GM19023 (cell line): ENCODE results near the gene CHST12.

Source experiments
- ATAC-seq: cut with Tn5 transposase; IDR thresholded peaks from one replicate; pipeline ENCODE4 v1.9.1; 2021; ENCODE audit warnings: mild to moderate bottlenecking, moderate library complexity; ENCODE audit not compliant: unreplicated experiment

CHST12 gene

DNA sequence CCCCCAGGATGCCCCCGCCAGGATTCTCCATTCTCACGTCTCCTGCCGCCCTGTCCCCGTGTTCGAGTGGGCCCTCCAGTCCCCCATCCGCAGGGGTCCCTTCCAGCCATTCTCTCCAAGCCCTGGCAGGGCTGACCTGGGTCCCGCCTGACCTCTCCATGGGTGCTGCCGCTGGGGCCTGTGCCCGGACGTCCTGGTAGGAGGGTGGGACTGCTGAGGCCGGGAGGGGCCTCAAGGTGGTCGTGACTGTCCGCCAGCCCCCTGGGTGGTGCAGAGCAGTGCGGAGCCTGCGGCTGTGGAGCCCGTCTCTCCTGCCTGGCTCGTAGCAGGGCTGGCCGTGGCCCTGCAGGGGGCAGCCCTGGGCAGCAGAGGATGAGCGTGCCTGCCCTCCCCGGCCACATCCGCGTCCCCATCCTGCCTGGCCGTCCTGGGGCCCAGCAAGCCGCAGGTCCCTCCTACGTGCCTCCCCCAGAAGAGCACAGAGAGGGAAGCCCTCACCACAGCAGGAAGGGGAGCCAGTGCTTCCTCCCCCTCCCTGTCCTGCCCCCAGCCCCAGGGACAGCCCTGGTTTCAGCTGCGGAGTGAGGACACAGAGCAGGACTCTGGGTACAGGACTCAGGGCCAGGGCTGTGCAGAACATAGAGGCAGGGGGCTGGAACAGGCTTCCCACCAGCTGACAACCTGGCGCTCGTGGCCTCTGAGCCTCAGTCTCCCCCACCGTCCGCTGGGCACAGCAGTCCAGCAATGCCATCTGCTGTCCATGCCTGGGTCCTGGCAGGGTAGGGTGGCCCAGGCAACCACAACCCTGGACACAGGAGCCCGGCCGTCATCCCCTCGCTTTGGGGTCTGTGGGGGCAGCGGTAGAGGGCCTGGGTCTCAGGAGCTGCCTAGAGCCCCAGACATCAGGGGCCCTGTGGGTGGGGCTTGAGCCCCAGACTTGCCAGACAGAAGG, 74.3 kb downstream of the CHST12 start:
- no peak for ATAC-seq

DNA sequence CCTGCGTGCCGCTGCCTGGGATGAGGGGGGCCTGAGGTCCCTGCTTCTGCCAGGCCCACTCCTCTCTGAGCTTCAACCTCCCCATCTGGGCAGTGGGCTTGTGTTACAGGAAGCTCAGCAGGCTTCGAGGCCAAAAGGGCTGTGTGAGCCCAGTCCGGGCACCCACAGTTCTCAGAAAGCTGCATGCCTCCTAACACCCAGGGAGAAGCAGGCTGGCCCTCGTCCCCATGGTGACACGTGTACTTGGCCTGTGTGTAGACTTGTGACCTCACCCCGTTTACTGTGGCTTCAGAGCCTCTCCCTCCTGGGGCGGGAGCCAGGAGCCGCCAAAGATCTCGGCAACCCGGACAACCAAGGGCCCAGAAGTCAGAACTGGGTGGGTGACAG, 75.0 kb downstream of the CHST12 start:
- ATAC-seq = no peak

DNA sequence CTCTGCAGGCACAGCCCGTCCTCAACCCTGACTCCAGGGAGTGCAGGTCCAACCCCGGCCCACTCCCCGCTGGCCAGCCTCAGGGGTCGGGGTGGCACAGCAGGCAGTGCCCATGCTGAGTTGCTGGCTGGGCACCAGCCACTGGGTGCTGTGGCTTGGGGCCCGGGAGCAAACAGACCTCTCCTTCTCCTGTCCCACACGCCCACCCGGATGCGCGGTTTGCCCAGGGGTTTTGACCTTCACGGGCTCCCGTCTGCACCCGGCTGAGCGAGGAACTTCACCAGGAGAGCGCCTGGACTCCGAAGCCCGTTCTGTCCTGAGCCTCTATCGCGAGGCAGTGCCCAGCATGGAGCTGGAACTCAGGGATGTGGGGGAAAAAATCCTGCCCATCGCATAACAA, 75.4 kb downstream of the CHST12 start:
- ATAC-seq = no peak

DNA sequence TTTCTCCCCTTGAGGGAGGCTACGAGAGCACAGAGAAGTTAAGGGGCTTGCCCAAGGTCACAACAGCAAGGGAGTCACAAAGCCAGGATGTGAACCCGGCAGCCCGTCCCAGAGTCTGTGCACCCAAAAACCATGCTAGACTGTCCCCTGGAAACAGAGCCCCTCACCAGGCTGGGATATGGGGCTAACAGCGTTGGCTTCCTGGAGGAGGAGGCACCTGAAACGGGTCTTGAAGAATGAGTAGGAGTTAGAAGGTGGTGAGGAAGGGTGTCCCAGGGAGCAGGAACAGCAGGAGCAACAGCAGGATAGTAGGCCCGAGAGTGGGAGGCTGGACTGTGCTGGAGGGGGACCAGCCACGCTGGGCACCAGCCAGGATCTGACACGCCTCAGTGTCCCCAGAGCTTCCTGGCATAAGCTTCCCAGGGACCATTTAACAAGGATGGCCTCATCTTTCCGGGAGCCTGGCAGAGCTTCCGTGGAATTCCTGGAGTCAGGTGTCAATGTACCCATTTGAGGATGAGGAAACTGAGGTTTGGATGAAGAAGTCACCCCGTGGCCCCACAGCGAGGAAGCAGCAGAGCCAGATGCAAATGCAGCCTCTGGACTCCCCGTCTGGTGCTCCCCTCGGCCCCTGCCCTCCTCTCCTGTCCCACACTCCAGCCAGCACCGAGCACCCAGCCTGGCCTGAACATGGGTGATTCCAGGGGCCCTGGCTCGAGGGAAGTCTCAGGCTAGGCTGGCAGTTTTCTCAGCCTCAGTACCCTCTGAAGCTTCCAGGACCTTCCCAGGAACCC, 76.1 kb downstream of the CHST12 start:
- ATAC-seq = no peak

DNA sequence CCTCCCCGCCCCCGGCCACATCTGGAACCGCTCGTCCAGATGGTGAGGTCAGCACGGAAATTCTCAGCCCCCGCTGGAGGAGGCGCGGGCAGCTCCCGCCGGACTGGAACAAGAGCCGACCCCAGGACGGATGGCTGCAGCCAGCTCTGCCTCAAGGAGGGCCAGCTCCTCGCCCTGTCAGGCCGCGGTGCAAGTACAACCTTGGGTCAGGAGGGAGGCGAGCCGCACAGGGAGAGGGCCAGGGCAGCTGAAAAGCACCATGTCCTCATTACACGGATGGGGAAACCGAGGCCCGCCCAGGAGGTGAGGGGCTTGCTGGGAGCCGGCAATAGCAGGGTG, 76.6 kb downstream of the CHST12 start:
- ATAC-seq = no peak

DNA sequence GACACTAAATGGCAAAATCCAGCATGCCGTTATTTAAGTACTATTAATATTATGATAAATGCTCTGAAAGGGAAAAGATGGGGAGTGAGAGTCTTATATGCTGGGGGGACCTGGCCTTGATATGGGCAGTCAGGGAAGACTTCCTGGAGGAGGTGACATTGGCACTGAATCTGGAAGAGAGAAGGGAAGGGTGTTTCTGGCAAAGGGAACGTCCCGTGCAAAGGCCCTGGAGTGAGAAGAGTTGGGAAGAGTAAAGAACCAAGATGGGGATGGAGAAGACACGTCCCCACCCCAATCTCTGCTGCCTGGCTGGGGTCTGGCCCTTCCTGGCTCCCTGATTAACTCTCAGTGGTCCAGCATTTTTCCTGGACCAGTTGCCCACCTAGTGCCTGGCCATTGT, 77.8 kb downstream of the CHST12 start:
- no peak for ATAC-seq

DNA sequence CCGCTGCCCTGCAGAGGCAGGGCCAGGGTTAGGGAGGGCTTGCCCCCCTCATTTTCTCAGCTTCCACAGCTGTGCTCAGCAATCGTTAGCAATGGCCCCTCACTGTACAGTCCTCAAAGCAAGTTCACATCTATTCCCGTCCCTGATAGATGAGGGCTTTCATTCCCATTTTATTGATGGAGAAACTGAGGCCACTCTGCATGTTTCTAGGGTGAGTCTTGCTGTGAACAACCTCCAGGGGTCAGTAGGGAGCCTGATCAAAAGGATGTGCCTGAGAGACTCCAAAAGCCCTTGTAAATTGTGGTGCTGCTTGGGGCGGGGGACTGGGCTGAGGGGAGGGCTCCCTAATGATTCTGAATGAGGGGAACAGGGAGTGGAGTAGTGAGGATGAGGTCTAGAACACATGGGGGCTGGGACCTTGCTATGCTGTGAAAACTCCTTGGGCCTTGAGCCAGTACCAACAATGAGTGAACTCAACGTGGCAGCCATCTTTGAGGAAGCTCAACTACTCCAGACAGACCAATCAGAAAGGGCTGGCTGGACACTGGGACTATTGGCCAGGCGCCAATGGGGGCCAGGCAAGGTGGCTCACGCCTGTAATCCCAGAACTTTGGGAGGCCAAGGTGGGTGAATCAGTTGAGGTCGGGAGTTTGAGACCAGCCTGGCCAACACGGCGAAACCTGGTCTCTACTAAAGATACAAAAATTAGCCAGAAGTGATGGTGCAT, 79.5 kb downstream of the CHST12 start:
- no peak for ATAC-seq

DNA sequence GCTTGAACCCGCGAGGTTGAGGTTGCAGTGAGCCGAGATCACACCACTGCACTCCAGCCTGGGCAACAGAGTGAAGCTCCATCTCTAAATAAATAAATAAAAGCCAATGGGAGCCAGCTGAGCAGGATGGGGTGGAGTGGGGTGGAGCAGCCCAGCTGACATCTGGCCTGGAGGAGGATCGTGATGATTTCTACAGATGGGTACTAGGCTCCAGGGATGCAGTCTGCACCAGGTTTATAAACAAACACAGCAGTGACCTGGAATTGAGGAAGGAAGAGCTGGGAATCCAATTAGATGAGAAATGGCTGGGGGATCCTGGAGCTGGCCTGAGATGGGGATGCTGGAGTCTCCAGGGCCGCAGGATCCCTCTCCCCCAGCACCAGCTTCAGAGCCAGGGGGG, 80.1 kb downstream of the CHST12 start:
- ATAC-seq = no peak

DNA sequence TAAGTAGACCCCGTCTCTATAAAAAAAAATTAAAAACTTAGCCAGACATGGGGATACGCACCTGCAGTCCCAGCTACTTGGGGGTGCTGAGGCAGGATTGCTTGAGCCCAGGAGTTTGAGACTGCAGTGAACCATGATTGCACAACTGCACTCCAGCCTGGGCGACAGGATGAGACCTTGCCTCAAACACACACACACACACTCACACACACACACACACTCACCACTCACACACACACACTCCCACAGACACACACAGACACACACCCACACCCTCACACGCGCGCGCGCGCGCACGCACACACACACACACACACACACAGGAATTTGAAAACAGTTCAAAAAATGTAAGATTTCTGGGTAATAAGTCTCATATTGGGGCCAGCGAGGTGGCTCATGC, 81.5 kb downstream of the CHST12 start:
- no peak for ATAC-seq

DNA sequence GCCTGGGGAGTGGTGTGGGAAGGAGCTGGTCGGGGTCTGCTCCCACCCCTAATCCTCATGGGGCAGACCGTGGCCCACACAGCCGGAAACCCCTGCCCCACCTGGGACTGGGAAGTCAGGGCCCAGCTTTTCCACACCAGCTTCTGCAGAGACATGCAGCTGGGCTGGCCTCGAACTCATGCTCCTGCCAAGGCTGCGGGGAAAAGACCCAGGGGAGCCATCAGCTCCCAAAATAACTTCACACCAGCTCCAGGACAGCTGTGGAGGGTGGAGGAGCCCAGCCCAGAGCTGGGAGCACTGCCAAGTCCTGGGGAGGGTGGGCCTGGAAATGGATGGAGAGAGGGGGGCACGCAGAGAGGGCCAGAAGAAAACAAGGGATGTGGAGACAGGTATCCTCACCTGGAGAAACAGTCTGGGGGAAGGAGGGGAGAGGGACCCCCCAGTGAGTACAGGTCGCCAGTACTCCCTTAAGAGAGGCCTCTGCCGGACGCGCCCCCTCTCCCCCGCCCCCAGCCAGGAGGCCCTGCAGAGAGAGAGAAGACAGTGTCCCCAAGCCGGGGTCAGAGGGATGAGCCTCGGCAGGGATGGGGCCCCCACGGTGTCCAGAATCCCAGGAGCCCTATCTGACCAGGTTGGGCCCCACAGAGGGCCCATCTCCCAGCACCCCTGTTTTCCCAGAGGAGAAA, 84.3 kb downstream of the CHST12 start:
- no peak for ATAC-seq

DNA sequence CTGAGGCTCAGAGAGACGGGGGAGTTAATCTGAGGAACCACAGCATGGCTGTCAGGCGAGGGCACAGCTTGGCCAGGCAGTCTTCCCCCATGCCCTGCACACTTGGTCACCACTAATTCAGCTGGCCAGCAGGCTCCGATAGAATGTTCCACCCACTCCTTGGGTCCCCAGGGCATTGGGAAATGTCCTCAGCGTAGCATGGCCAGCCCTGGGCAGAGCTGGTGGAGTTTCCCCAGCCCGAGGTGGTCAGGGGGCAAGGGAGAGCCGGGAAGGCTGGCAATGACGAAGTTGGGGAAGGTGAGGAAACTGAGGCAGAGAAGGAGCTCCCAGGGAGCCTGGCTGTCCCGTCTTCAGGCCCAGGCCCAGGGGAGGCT, 84.8 kb downstream of the CHST12 start:
- no peak for ATAC-seq

DNA sequence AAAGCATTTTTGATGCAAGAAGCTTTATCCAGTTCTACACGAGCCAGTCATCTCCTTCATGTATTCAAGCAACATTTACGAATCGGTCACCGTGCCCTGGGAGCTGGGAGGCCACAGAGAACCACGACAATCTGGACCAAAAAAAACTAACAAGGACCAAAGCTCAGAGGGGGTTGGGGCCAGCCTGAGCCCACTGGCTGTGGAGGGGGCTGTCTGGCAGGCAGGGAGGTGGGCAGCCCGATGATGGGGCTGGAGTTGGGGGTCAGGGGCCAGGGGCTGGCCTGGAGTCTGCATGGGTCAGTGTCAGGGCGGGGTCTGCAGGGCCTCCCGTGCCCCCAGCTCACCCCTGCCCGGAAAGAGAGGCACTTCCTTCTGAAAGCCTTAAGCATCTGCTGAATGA, 85.3 kb downstream of the CHST12 start:
- no peak for ATAC-seq

DNA sequence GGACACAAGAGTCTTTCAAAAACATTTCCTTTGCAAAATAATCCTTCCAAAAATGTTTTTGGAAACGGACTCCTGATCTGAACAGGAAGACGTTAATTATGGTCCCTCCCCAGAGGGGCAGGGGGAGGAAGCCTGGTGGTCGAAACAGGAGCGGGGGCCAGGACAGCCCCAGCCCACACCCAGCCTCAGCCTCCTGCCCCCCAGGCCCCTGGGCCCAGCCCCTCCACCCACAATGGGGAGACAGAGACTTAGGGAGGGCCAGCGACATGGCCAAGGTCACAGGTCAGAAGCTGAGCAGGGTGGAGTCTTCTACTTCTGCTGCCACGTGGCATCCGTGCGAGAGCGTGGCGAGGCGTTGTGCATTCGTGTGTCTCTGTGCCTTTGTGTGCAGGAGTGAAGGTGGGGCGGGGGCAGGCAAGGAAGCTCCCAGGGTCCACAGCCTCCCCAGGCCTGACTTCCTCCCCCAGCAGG, 86.8 kb downstream of the CHST12 start:
- no peak for ATAC-seq

DNA sequence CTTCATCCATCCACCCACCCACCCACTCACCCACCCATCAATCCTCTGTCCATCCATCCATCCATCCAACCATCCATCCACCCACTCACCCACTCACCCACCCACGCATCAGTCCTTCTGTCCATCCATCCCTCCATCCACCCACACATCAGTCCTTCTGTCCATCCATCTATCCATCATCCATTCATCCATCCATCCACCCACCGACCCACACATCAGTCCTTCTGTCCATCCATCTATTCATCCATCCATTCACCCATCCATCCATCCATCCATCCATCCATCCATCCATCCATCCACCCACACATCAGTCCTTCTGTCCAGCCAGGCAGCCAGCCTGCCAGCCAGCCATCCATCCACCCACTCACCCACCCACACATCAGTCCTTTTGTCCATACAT, 88.6 kb downstream of the CHST12 start:
- no peak for ATAC-seq

DNA sequence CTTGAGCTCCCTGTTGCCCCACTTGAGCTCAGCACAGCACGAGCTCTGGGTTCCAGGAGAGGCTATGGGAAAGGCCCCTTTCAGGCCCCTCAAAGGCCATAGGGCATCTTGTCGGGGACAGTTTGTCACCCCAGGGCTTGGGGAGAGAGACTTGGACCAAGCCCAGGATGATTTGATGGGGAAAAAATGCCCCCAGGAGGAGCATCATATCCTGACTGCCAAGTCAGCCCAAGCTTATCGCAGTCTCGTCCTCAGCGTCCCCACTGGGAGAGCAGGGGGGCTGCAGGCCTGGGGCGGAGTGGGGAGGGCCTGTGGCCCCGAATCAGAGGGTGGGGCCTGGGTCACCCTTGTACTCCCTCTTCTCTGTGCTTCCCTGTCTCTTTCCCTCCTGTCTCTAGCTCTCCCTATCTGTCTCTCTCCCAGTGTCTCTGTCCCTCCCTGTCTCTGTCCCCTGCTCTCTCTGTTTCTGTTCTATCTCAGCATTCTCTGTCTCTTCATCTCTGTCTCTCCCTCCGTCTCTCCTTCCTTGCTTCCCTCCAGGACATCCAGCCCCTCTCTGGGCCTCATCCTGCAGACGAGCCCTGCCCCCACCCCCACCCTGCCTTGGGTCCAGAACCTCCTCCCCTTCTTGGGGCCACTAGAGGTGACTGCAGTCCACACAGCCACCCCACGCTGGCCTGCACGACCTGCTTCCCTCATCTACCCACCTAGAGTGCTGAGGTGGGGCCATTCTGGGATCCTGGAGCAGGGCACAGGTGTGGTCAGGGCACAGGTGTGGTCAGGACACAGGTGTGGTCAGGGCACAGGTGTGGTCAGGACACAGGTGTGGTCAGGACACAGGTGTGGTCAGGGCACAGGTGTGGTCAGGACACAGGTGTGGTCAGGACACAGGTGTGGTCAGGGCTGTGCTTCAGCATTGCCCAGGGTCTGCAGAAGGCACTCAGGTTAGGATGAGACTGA, 90.1 kb downstream of the CHST12 start:
- ATAC-seq = no peak

DNA sequence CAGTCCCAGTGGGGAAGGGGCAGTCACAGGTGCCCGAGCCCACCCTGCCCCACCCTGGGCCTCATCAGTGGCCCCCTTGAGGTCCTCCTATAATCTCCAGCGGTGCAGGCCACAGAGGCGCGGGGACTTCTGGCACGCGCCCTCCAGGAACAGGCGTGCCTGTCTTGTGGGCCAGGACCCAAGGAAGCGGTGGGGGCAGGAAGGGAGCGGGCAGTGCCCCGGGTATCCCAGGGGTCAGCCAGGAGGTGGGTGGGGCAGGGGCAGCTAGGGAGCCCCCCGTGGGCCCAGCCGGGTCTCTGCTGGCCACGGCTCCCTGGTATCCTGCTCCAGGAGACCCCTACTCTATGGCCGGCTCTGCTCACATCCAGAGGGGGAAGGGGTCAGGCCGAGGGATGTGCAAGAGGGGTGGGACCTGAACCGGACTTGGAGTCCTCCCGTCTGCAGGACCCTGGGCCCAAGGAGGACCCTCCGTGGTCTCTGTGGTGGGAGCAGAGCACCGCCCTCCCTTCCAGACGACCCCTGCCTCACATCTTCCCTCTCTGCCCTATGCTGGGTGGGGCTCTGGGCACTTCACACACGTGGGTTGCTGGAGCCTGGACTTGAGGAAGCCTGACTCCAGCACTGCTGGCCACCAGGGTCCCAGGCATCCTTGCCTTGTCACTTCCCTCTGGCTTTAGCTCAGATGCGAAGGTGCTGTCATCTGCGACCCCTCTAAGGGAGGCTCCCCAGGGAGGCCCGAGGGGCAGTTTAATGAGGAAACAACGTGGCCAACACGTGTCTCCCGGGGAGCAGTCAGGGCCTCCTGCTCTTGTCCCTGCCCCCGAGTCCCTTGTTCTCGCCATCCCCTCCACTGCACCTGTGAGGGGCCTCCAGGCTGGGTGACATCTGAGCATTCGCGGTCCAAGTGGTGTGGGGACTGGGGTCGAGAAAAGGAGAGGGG, 91.0 kb downstream of the CHST12 start:
- ATAC-seq = no peak

DNA sequence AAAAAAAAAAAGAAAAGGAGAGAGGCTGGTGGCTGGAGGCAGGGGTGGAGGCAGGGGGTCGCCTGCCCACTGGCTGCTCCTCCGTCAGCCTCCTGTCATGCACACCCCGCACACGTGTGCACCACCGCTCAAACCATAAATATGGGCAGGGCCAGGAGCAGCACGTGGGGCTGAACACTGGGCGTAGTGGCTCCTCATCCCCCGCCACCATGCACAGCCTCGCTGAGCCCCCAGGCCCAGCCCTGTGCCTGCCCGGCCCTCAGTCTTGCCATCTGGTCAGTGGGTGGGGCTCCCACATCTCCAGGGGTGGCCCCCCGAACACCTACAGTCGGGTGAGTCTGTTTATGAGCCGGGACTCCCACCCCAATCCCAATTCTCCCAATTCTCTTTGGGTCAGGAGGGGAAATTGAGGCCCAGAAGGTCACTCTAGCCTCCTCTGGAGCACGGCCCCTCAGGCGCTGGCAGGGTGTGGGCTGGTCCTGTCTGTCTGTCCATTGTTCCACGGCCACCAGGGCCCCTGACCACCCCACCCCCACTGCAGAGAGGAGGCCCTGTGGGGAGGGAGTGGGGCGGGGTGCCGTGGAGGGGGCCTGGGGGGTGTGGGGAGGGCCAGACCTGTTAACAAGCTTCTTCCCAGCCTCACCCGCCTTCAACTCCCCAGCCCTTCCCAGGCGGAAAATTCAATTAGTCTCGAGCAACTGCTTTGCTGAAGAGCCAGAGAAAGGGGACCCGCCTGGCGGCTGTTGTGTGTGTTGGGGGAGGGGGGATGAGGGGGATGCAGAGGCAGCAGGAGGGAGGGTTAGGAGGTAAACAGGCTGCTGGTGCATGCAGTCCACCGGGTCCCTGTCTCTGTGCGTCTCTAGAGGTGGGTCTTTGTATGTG, 92.2 kb downstream of the CHST12 start:
- no peak for ATAC-seq

DNA sequence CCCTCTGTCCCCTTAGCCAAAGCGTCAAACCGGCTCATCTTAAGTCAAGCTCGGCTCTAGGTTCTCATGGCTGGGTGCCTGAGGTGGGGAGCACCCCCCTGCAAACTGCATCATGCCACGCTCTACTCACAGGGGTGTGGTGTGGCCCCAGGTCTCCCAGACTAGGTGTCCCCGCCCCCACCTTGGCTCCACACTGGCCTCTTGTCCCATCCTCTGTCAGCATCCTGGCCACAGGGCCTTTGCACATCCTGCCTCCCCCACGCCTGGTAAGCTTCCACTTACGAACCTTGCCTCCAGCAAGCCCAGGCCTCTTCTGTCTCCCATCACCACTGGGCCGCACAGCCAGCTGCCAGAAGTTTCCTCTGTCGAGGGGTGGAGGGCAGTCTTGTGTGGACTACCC, 93.0 kb downstream of the CHST12 start:
- ATAC-seq = no peak
